Measurements from ENCODE around the gene TMEM235. TPM values are rescaled to one million over a fixed set of nuclear protein-coding genes. Genes with fewer than 3 reads are reported as not detected.
A peak's percentile ranks its signal among the peaks of the same experiment; 100 is the strongest.

Gene TMEM235
- total and polyA plus RNA-seq, 2 experiments from 2014 or later: not detected

GRCh38 chr17:78263063-78263735 lies 31.8 kb downstream of the TMEM235 start:
- no peak for DNase-seq (ENCODE audit: low spot score)
- H3K27me3 Mint-ChIP-seq (ENCODE audit: insufficient read depth, low read depth, poor library complexity): peaks cover 13% of the 10 kb centered on the region

GRCh38 chr17:78263736-78264340 lies 32.4 kb downstream of the TMEM235 start:
- Histone ChIP-seq H3F3A (replicated peaks; ENCODE audit: low read depth) (0 out of 2 replicates have a peak, but pooled peaks cover 3% of the 10 kb centered on the region), H2AFZ (peak overlapping the region; percentile 69; the same call in 1 of the 2 replicates), H3K27ac (ENCODE audit: low read depth) (peak overlapping the region; percentile 26; the same call in 1 of the 2 replicates), H3K4me3 (no peak overlapping the region), H3K9me2 (ENCODE audit: insufficient read depth) (no peaks in the 10 kb centered on the region), H3K79me2 (replicated peaks; ENCODE audit: insufficient read depth) (no peaks in the 10 kb centered on the region), H3K4me1 (ENCODE audit: insufficient read depth) (peaks cover 31% of the 10 kb centered on the region), H3K4me2 (no peak overlapping the region), H3K27me3 (ENCODE audit: insufficient read depth) (no peaks in the 10 kb centered on the region), H3K36me3 (ENCODE audit: insufficient read depth) (no peaks in the 10 kb centered on the region), H4K20me1 (replicated peaks; ENCODE audit: insufficient read depth) (no peaks in the 10 kb centered on the region)
- H3K36me3 Mint-ChIP-seq (ENCODE audit: low read depth): no peaks in the 10 kb centered on the region
- H3K9me3 Mint-ChIP-seq: no peaks in the 10 kb centered on the region
- peaks cover 13% of the 10 kb centered on the region for H3K27me3 Mint-ChIP-seq (ENCODE audit: insufficient read depth, low read depth, poor library complexity)
- DNase-seq (ENCODE audit: low spot score): no peak
- H3K27ac Mint-ChIP-seq: no peak overlapping the region
- H3K4me1 Mint-ChIP-seq: peaks cover 42% of the 10 kb centered on the region
- H3K4me3 Mint-ChIP-seq: no peak overlapping the region
- no peak for ATAC-seq
- TF ChIP-seq JUNB (IDR thresholded peaks at IDR 0.05; ENCODE audit: unreplicated experiment) (no peak), REST (IDR thresholded peaks at IDR 0.05; ENCODE audit: unreplicated experiment) (no peak), EZH2 (IDR thresholded peaks at IDR 0.05; ENCODE audit: low read depth, unreplicated experiment) (no peak), EZH2phosphoT487 (IDR thresholded peaks at IDR 0.05; ENCODE audit: unreplicated experiment) (no peak), POLR2AphosphoS5 (IDR thresholded peaks at IDR 0.05; ENCODE audit: low read depth) (no peak)
- TF ChIP-seq, protein P1, sequence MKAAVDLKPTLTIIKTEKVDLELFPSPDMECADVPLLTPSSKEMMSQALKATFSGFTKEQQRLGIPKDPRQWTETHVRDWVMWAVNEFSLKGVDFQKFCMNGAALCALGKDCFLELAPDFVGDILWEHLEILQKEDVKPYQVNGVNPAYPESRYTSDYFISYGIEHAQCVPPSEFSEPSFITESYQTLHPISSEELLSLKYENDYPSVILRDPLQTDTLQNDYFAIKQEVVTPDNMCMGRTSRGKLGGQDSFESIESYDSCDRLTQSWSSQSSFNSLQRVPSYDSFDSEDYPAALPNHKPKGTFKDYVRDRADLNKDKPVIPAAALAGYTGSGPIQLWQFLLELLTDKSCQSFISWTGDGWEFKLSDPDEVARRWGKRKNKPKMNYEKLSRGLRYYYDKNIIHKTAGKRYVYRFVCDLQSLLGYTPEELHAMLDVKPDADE (IDR thresholded peaks at IDR 0.05): no peak
- TF ChIP-seq, protein P2, sequence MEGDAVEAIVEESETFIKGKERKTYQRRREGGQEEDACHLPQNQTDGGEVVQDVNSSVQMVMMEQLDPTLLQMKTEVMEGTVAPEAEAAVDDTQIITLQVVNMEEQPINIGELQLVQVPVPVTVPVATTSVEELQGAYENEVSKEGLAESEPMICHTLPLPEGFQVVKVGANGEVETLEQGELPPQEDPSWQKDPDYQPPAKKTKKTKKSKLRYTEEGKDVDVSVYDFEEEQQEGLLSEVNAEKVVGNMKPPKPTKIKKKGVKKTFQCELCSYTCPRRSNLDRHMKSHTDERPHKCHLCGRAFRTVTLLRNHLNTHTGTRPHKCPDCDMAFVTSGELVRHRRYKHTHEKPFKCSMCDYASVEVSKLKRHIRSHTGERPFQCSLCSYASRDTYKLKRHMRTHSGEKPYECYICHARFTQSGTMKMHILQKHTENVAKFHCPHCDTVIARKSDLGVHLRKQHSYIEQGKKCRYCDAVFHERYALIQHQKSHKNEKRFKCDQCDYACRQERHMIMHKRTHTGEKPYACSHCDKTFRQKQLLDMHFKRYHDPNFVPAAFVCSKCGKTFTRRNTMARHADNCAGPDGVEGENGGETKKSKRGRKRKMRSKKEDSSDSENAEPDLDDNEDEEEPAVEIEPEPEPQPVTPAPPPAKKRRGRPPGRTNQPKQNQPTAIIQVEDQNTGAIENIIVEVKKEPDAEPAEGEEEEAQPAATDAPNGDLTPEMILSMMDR (conservative IDR thresholded peaks at IDR 0.05; ENCODE audit: low read depth in 2 of 2): no peak

More at GRCh38 chr17:78263063-78263735, 31.8 kb downstream of the TMEM235 start:
- Histone ChIP-seq H3K9me2 (ENCODE audit: insufficient read depth) (no peaks in the 10 kb centered on the region), H2AFZ (peak overlapping the region; percentile 69; the same call in 1 of the 2 replicates), H3K4me3 (no peak overlapping the region), H3K4me1 (ENCODE audit: insufficient read depth) (peaks cover 27% of the 10 kb centered on the region), H3K36me3 (ENCODE audit: insufficient read depth) (no peaks in the 10 kb centered on the region), H3K27me3 (ENCODE audit: insufficient read depth) (no peaks in the 10 kb centered on the region), H3K79me2 (replicated peaks; ENCODE audit: insufficient read depth) (no peaks in the 10 kb centered on the region), H4K20me1 (replicated peaks; ENCODE audit: insufficient read depth) (no peaks in the 10 kb centered on the region), H3F3A (replicated peaks; ENCODE audit: low read depth) (0 out of 2 replicates have a peak, but pooled peaks cover 3% of the 10 kb centered on the region), H3K27ac (ENCODE audit: low read depth) (no peak overlapping the region), H3K4me2 (no peak overlapping the region)
- Mint-ChIP-seq H3K9me3 (no peaks in the 10 kb centered on the region), H3K36me3 (ENCODE audit: low read depth) (no peaks in the 10 kb centered on the region), H3K4me1 (peaks cover 38% of the 10 kb centered on the region), H3K4me3 (no peak overlapping the region), H3K27ac (no peak overlapping the region)
- TF ChIP-seq NANOG (IDR thresholded peaks at IDR 0.05; ENCODE audit: borderline replicate concordance) (no peak), ZNF331 (CRISPR knock-in tag; IDR thresholded peaks at IDR 0.05; ENCODE audit: low read depth) (no peak), ZNF114 (CRISPR knock-in tag; IDR thresholded peaks at IDR 0.05) (no peak)
- no peak for ATAC-seq
